HepG2 (cell line): ENCODE results near the gene MSS51. TPM values are rescaled to one million over a fixed set of nuclear protein-coding genes. Genes with fewer than 3 reads are reported as not detected.
A peak's percentile ranks its signal among the peaks of the same experiment; 100 is the strongest.

ENCODE experiments used
- CENPX ChIP-seq: sonication (generic); formaldehyde crosslinking; IDR thresholded peaks from 2 replicates; pipeline ENCODE4 v1.9.0; 2021; ENCODE audit warnings: mild to moderate bottlenecking, missing genetic modification reagents, moderate library complexity
- FIP1L1 ChIP-seq: fragments of 200-400 bp; formaldehyde crosslinking; IDR thresholded peaks from 2 replicates; pipeline ENCODE4 v1.6.1; 2018; ENCODE audit warnings: low read depth, mild to moderate bottlenecking, low read length, moderate library complexity, borderline replicate concordance; ENCODE audit not compliant: insufficient read depth
- HDAC6 ChIP-seq: fragments of 200-600 bp; sonication (generic); IDR thresholded peaks from 2 replicates; pipeline ENCODE4 v1.7.0; 2017; ENCODE audit warnings: mild to moderate bottlenecking, antibody characterized with exemption, low read length, low read depth
- HMGXB3 ChIP-seq: sonication (generic); formaldehyde crosslinking; IDR thresholded peaks from 2 replicates; pipeline ENCODE4 v1.4.0; 2020; ENCODE audit warnings: missing genetic modification reagents, borderline replicate concordance
- HOXA9 ChIP-seq: sonication (generic); formaldehyde crosslinking; IDR thresholded peaks from 2 replicates; pipeline ENCODE4 v1.8.1; 2022; ENCODE audit warnings: missing genetic modification reagents, mild to moderate bottlenecking, moderate library complexity, borderline replicate concordance
- ISX ChIP-seq: sonication (generic); formaldehyde crosslinking; conservative IDR thresholded peaks from 2 replicates; pipeline ENCODE4 v1.5.0; 2020; ENCODE audit warnings: missing genetic modification reagents
- KLF11 ChIP-seq: IDR thresholded peaks from 2 replicates; pipeline ENCODE4 v1.6.1; 2016; ENCODE audit warnings: missing compliant biosample characterization
- NFYB ChIP-seq: sonication (generic); formaldehyde crosslinking; IDR thresholded peaks from 2 replicates; pipeline ENCODE4 v1.4.0; 2020; ENCODE audit warnings: missing genetic modification reagents
- NKX3-1 ChIP-seq: sonication (generic); formaldehyde crosslinking; IDR thresholded peaks from 2 replicates; pipeline ENCODE4 v1.5.0; 2020; ENCODE audit warnings: missing genetic modification reagents
- RELA ChIP-seq: sonication (generic); formaldehyde crosslinking; IDR thresholded peaks from 2 replicates; pipeline ENCODE4 v1.4.0; 2020; ENCODE audit warnings: missing genetic modification reagents
- RXRB ChIP-seq: IDR thresholded peaks from 2 replicates; pipeline ENCODE4 v1.6.1; 2016; ENCODE audit warnings: borderline replicate concordance, missing genetic modification reagents, missing compliant biosample characterization
- TBX3 ChIP-seq: fragments of 450-650 bp; IDR thresholded peaks from 2 replicates; pipeline ENCODE4 v1.6.1; 2017; ENCODE audit warnings: antibody characterized with exemption, mild to moderate bottlenecking, inconsistent platforms, borderline replicate concordance
- UBTF ChIP-seq: sonication (generic); formaldehyde crosslinking; IDR thresholded peaks from 2 replicates; pipeline ENCODE4 v1.4.0; 2020; ENCODE audit warnings: mild to moderate bottlenecking, missing genetic modification reagents
- ZMYM4 ChIP-seq: sonication (generic); formaldehyde crosslinking; IDR thresholded peaks from 2 replicates; pipeline ENCODE4 v1.8.1; 2023; ENCODE audit warnings: mild to moderate bottlenecking, missing genetic modification reagents
- ZNF274 ChIP-seq: sonication (generic); formaldehyde crosslinking; IDR thresholded peaks from 2 replicates; pipeline ENCODE4 v1.5.1; 2020; ENCODE audit warnings: mild to moderate bottlenecking, missing genetic modification reagents
- ZNF512 ChIP-seq: sonication (generic); formaldehyde crosslinking; IDR thresholded peaks from 2 replicates; pipeline ENCODE4 v1.4.0; 2020; ENCODE audit warnings: mild to moderate bottlenecking, missing genetic modification reagents
- ZNF589 ChIP-seq: sonication (generic); formaldehyde crosslinking; conservative IDR thresholded peaks from 2 replicates; pipeline ENCODE4 v1.8.0; 2022; ENCODE audit warnings: mild to moderate bottlenecking, moderate library complexity, missing genetic modification reagents
- ZNF598 ChIP-seq: sonication (generic); formaldehyde crosslinking; IDR thresholded peaks from 2 replicates; pipeline ENCODE4 v1.5.1; 2020; ENCODE audit warnings: mild to moderate bottlenecking, missing genetic modification reagents, borderline replicate concordance
- ZZZ3 ChIP-seq: sonication (generic); formaldehyde crosslinking; IDR thresholded peaks from 2 replicates; pipeline ENCODE4 v1.4.0; 2020; ENCODE audit warnings: missing genetic modification reagents, mild to moderate bottlenecking, borderline replicate concordance
- polyA plus RNA-seq, 8 experiments: library from polyadenylated mRNA; depleted of rRNA in 3 of 8; stranded (reverse) in 7 of 8; unstranded in 1 of 8; fragments of >200 nt; fragmentation: Illumina TruSeq in 4 of 8; extraction: Trizol in 4 of 8; gene quantifications; 2 replicates each; pipeline versions ENCODE4 v1.2.1 to v1.2.3, GENCODE V29; 2011 to 2016; ENCODE audit warnings: low read depth in 4 of 8, missing spikeins in 1 of 8, mixed read lengths in 1 of 8; ENCODE audit not compliant: insufficient read depth in 1 of 8
- total RNA-seq, 5 experiments: library from RNA; depleted of rRNA; stranded (reverse); fragments of >200 nt; fragmentation: Illumina TruSeq; extraction: Trizol; gene quantifications; 2 replicates each; pipeline ENCODE4 v1.2.3, GENCODE V29; 2016; ENCODE audit warnings: low read depth in 1 of 5
- TF ChIP-seq, protein P1 (sequence below): sonication (generic); formaldehyde crosslinking; conservative IDR thresholded peaks from 2 replicates; pipeline ENCODE4 v1.5.0; 2020; ENCODE audit warnings: missing genetic modification reagents

The MSS51 gene
- total and polyA plus RNA-seq, 2 of the 13 experiments (the other 11 are each of a cell fraction or from before 2014, with no cell fraction given) = 0.91 to 2.4 TPM

- TF ChIP-seq CENPX = no peak
- TF ChIP-seq KLF11 (CRISPR knock-in tag) = peak; percentile 21; the same call in 1 of the 2 replicates
- TF ChIP-seq, protein P1, sequence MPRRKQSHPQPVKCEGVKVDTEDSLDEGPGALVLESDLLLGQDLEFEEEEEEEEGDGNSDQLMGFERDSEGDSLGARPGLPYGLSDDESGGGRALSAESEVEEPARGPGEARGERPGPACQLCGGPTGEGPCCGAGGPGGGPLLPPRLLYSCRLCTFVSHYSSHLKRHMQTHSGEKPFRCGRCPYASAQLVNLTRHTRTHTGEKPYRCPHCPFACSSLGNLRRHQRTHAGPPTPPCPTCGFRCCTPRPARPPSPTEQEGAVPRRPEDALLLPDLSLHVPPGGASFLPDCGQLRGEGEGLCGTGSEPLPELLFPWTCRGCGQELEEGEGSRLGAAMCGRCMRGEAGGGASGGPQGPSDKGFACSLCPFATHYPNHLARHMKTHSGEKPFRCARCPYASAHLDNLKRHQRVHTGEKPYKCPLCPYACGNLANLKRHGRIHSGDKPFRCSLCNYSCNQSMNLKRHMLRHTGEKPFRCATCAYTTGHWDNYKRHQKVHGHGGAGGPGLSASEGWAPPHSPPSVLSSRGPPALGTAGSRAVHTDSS (CRISPR knock-in tag) = 0 out of 2 replicates have a peak, but pooled peaks have one; percentile 20
- TF ChIP-seq FIP1L1 = no peak
- no peak for TF ChIP-seq RELA (CRISPR knock-in tag)
- no peak for TF ChIP-seq ISX (CRISPR knock-in tag)
- no peak for TF ChIP-seq HOXA9 (CRISPR knock-in tag)
- TF ChIP-seq RXRB (CRISPR knock-in tag) = peak; percentile 58
- TF ChIP-seq HDAC6 = no peak
- no peak for TF ChIP-seq ZNF512 (CRISPR knock-in tag)
- TF ChIP-seq NFYB (CRISPR knock-in tag) = peak; percentile 66
- peak; percentile 77 for TF ChIP-seq ZMYM4 (CRISPR knock-in tag)
- TF ChIP-seq ZNF589 (CRISPR knock-in tag) = 0 out of 2 replicates have a peak, but pooled peaks have one; percentile 49
- TF ChIP-seq UBTF = peak; percentile 95
- TF ChIP-seq ZZZ3 = peak; percentile 91
- peak; percentile 84 for TF ChIP-seq ZNF274 (CRISPR knock-in tag)
- peak; percentile 65 for TF ChIP-seq HMGXB3
- TF ChIP-seq ZNF598 (CRISPR knock-in tag) = peak; percentile 72; the same call in 1 of the 2 replicates
- peak; percentile 21; the same call in 1 of the 2 replicates for TF ChIP-seq TBX3
- TF ChIP-seq NKX3-1 = no peak; the same call in 1 of the 2 replicates
Observed at GRCh38 chr10:73413528-73414229, 19.7 kb downstream of the MSS51 start, which contains the start of gene ANXA7 (continued).
